OCI-LY1 (cell line): ENCODE data around the gene LENG1.

Experiments
- H2AFZ ChIP-seq: fragments of 200-600 bp; sonication (generic), shearing (Covaris generic); 2 replicates; pipeline ENCODE4 v1.6.0; 2014; ENCODE audit warnings: antibody characterized with exemption, mild to moderate bottlenecking, low read length
- H3F3A ChIP-seq: fragments of 200-600 bp; sonication (generic), shearing (Covaris generic); 2 replicates; pipeline ENCODE4 v1.6.0; 2014; ENCODE audit warnings: mild to moderate bottlenecking, antibody characterized with exemption, low read length, moderate library complexity; ENCODE audit not compliant: insufficient read depth
- H3K27ac ChIP-seq: fragments of 200-600 bp; sonication (generic); 2 replicates; pipeline ENCODE4 v1.5.1; 2014; ENCODE audit warnings: low read length, mixed run types, mild to moderate bottlenecking, low read depth; ENCODE audit not compliant: poor library complexity, severe bottlenecking
- H3K27me3 ChIP-seq: fragments of 200-600 bp; sonication (generic); 2 replicates; pipeline ENCODE4 v1.6.0; 2014; ENCODE audit warnings: antibody characterized with exemption, mild to moderate bottlenecking, low read length, moderate library complexity; ENCODE audit not compliant: insufficient read depth
- H3K36me3 ChIP-seq: fragments of 200-600 bp; sonication (generic); 2 replicates; pipeline ENCODE4 v1.6.1; 2014; ENCODE audit warnings: mild to moderate bottlenecking, antibody characterized with exemption, low read length, moderate library complexity, mixed read lengths; ENCODE audit not compliant: insufficient read depth
- H3K4me1 ChIP-seq: fragments of 200-600 bp; sonication (generic); 2 replicates; pipeline ENCODE4 v1.5.1; 2014; ENCODE audit warnings: mild to moderate bottlenecking, low read length, moderate library complexity; ENCODE audit not compliant: insufficient read depth, severe bottlenecking
- H3K4me2 ChIP-seq: fragments of 200-600 bp; sonication (generic), shearing (Covaris generic); 2 replicates; pipeline ENCODE4 v1.6.1; 2014; ENCODE audit warnings: low read length
- H3K4me3 ChIP-seq: fragments of 200-600 bp; sonication (generic); 2 replicates; pipeline ENCODE4 v1.5.1; 2014; ENCODE audit warnings: low read length, low read depth, mild to moderate bottlenecking, mixed read lengths; ENCODE audit not compliant: poor library complexity, severe bottlenecking
- H3K79me2 ChIP-seq: fragments of 200-600 bp; shearing (Covaris generic); 2 replicates; pipeline ENCODE4 v1.6.1; 2016; ENCODE audit warnings: mixed run types, low read length, mixed read lengths; ENCODE audit not compliant: insufficient read depth
- H3K9ac ChIP-seq: fragments of 200-600 bp; sonication (generic), shearing (Covaris generic); 2 replicates; pipeline ENCODE4 v1.6.1; 2014; ENCODE audit warnings: mild to moderate bottlenecking, low read length, mixed read lengths
- H3K9me2 ChIP-seq: fragments of 200-600 bp; sonication (generic), shearing (Covaris generic); 2 replicates; pipeline ENCODE4 v1.6.1; 2014; ENCODE audit warnings: low read depth, mild to moderate bottlenecking, low read length, mixed read lengths
- H3K9me3 ChIP-seq: fragments of 200-600 bp; shearing (Covaris generic); 2 replicates; pipeline ENCODE4 v1.6.1; 2014; ENCODE audit warnings: low read length, mixed read lengths
- H4K20me1 ChIP-seq: fragments of 200-600 bp; sonication (generic), shearing (Covaris generic); 2 replicates; pipeline ENCODE4 v1.6.0; 2016; ENCODE audit warnings: mild to moderate bottlenecking, low read length; ENCODE audit not compliant: insufficient read depth
- CTCF ChIP-seq: fragments of 200-600 bp; sonication (generic), shearing (Covaris generic); IDR thresholded peaks from 2 replicates; pipeline ENCODE4 v1.5.1; 2017; ENCODE audit warnings: mild to moderate bottlenecking, antibody characterized with exemption, low read length, moderate library complexity, mixed read lengths
- EZH2 ChIP-seq: fragments of 200-600 bp; sonication (generic), shearing (Covaris generic); IDR thresholded peaks from 2 replicates; pipeline ENCODE4 v1.8.0; 2017; ENCODE audit warnings: borderline replicate concordance, mixed run types, mild to moderate bottlenecking, antibody characterized with exemption, low read length, moderate library complexity, mixed read lengths

LENG1 gene

GRCh38 chr19:54115109-54116063 lies 44.1 kb downstream of the LENG1 start, which contains the start of the genes PRPF31 and TFPT:
Gene PRPF31 (plus strand): TSS chr19:54115754. CDS start chr19:54118279, 2,525 bp downstream.
Gene TFPT (minus strand): TSS chr19:54115657. CDS start chr19:54115269, 388 bp downstream.
- peak within 1 kb of the TSS; percentile 69 for H3K27ac ChIP-seq
- no peaks in the 10 kb centered on the region for H4K20me1 ChIP-seq
- peak within 1 kb of the TSS; percentile 86 for H3K4me2 ChIP-seq
- no peaks in the 10 kb centered on the region for H3K9me3 ChIP-seq
- H3F3A ChIP-seq: no peaks in the 10 kb centered on the region
- H3K79me2 ChIP-seq: peaks cover 11% of the 10 kb centered on the region
- H3K4me3 ChIP-seq: peak within 1 kb of the TSS; percentile 87
- H3K9me2 ChIP-seq: no peaks in the 10 kb centered on the region
- H3K4me1 ChIP-seq: peaks cover 20% of the 10 kb centered on the region
- no peak for TF ChIP-seq EZH2
- TF ChIP-seq CTCF: no peak
- H2AFZ ChIP-seq: no peak within 1 kb of the TSS
- H3K9ac ChIP-seq: peak within 1 kb of the TSS; percentile 77
- peaks cover 29% of the 10 kb centered on the region for H3K36me3 ChIP-seq
- H3K27me3 ChIP-seq: no peaks in the 10 kb centered on the region

GRCh38 chr19:54114340-54115108 lies 45.0 kb downstream of the LENG1 start:
- peak overlapping the region; percentile 77 for H3K9ac ChIP-seq

More at GRCh38 chr19:54114340-54115108, 45.0 kb downstream of the LENG1 start:
- no peak overlapping the region for H2AFZ ChIP-seq
- H4K20me1 ChIP-seq: no peaks in the 10 kb centered on the region
- H3K27ac ChIP-seq: peak overlapping the region; percentile 69
- H3K4me2 ChIP-seq: peak overlapping the region; percentile 86
- TF ChIP-seq EZH2 (no peak), CTCF (no peak)
- H3K79me2 ChIP-seq: peaks cover 11% of the 10 kb centered on the region
- H3K36me3 ChIP-seq: peaks cover 29% of the 10 kb centered on the region
- H3K4me1 ChIP-seq: peaks cover 20% of the 10 kb centered on the region
- H3K9me2 ChIP-seq: no peaks in the 10 kb centered on the region
- H3K27me3 ChIP-seq: no peaks in the 10 kb centered on the region
- H3K4me3 ChIP-seq: peak overlapping the region; percentile 87
- no peaks in the 10 kb centered on the region for H3K9me3 ChIP-seq
- no peaks in the 10 kb centered on the region for H3F3A ChIP-seq
